Measurements from ENCODE around the gene CCSER1.
"Not testable (repeated sequence)": the region's sequence is repeated elsewhere in the genome, so short reads cannot be mapped to it uniquely, and the experiment has no call there.

Gene CCSER1

GRCh38 chr4:90280954-90281353 lies 153.8 kb downstream of the CCSER1 start:
- TF ChIP-seq CTCF (conservative IDR thresholded peaks at IDR 0.05) = no peak
- H3K27ac ChIP-seq = no peak overlapping the region

- H3K27ac ChIP-seq = no peak overlapping the region
Measured at GRCh38 chr4:90281541-90282355, 154.6 kb downstream of the CCSER1 start.

DNA sequence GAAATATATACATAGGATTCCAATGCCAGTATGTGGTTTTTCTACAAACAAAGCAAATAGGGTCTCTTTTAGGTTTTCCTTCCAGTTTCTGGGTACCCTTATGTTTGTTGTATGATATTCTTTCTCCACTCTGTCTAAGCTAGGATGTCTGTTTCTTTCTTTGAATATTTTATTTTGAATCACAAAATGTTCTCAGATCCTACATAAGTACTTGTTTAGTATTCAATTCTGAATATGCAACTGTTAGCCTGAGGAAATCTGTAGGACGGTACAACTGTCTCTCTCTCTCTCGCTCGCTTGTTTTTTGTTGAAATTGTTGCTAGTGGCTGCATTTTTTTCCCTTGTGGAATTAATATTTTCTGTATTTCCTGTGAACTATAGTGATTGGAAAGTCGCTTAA lies 163.2 kb downstream of the CCSER1 start:
- no peak overlapping the region for H3K27ac ChIP-seq
- TF ChIP-seq CTCF (conservative IDR thresholded peaks at IDR 0.05) = no peak

More at GRCh38 chr4:90281541-90282355, 154.6 kb downstream of the CCSER1 start:
- no peak for TF ChIP-seq CTCF (conservative IDR thresholded peaks at IDR 0.05)

DNA sequence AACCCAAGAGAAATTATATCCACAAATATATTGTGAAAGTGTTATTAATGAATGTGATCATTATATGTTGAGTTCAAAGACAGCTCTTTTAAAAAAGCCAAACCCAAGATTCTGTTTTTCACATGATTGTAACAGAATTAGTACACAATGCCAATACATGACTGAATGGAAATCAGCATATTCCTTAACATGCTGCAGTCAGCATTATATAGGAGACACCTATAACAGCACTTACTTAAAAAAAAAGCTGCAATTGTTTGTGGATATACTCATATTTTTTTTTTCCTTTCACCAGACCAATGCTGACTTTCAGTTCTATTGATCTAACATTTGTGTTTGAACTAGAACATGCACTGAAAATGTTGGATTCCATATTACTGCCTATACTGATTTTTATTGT lies 165.2 kb downstream of the CCSER1 start:
- TF ChIP-seq CTCF (conservative IDR thresholded peaks at IDR 0.05) = no peak
- H3K27ac ChIP-seq = no peak overlapping the region

DNA sequence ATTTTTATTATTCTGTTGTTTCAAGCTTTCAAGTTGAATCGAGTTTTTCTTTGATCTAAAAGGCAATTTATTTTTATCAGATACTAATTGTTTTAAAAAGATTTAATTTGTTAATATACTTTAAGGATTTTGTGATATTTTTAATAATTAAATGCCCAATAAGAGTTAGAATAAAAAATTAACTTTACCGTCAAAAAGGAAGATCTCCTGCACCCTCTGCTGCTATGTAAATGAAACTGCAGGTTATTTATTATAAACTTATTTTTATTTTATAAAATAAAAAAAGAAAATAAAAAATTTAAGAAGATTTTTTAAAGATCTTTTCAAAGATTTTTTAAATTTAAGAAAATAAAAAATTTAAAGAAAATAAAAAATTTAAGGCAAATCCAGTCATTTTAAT lies 166.1 kb downstream of the CCSER1 start:
- peak; percentile 82 for TF ChIP-seq CTCF (conservative IDR thresholded peaks at IDR 0.05)
- H3K27ac ChIP-seq = no peak overlapping the region

DNA sequence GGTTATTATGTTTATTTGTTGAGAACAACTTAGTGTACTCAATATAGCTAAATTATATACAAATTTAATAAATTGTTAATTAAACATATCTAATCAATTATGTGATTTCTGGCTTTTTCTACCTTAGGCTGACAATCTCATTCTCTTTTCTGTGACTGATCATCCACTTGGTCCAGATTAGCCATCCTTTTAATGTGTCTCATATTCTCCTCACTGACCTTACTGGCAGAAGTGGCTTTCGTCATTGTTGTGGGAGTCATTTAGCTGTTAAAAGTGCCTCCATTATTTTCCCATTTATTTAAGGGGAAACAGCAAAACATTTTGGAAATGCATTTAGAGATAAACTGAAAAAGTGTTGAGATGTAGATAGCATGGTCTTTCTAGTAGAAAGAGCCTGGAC lies 172.2 kb downstream of the CCSER1 start:
- no peak for TF ChIP-seq CTCF (conservative IDR thresholded peaks at IDR 0.05)
- no peak overlapping the region for H3K27ac ChIP-seq

DNA sequence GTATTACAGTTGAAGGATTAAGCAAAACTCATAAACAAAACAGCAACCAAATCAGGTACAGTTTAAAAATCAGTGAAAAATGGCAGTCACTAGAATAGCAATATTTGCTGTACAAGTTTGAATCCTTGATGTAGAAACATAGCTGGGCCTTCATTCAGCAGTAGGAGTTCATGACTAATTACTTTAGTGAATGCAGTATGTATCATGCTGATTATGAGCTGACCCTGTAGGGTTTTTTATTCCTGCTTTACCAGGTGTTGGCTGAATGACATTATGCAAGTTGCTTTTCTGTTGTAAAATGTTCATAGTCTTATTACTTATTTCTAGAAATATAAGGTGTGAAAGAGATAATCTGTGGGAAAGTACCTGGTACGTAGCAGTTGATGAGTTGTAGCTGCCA lies 179.6 kb downstream of the CCSER1 start:
- no peak overlapping the region for H3K27ac ChIP-seq
- TF ChIP-seq CTCF (conservative IDR thresholded peaks at IDR 0.05) = no peak

- not testable (repeated sequence) for H3K27ac ChIP-seq
Measured at GRCh38 chr4:90317140-90317539, 189.9 kb downstream of the CCSER1 start.
